Cerebellar cortex (tissue), 1 donor: ENCODE measurements around the gene ARHGAP23.

Source experiments
- DNase-seq: peaks from one replicate; pipeline ENCODE4 v3.0.0-alpha.2; 2015; ENCODE audit warnings: low spot score

The ARHGAP23 gene

GRCh38 chr17:38428112-38428642, at the start of gene ARHGAP23:
Gene ARHGAP23 (plus strand): TSS chr17:38428464. CDS start chr17:38428486, 22 bp downstream.
- DNase-seq: no peak

- DNase-seq: no peak
These were observed 48.8 kb upstream of the ARHGAP23 start for GRCh38 chr17:38379448-38379847.

- no peak for DNase-seq
These were observed 33.2 kb upstream of the ARHGAP23 start for GRCh38 chr17:38395090-38395489.

- no peak for DNase-seq
These were observed 31.0 kb upstream of the ARHGAP23 start for GRCh38 chr17:38397227-38397626.

GRCh38 chr17:38400286-38400685, 28.0 kb upstream of the ARHGAP23 start:
- DNase-seq: no peak

GRCh38 chr17:38401459-38401858, 26.8 kb upstream of the ARHGAP23 start:
- DNase-seq: no peak

- DNase-seq: no peak
These were observed 25.4 kb upstream of the ARHGAP23 start for GRCh38 chr17:38402897-38403296.

- no peak for DNase-seq
These were observed 24.8 kb upstream of the ARHGAP23 start for GRCh38 chr17:38403491-38403890.

GRCh38 chr17:38404174-38404943, 23.9 kb upstream of the ARHGAP23 start:
- DNase-seq: no peak

- DNase-seq: no peak
These were observed 22.6 kb upstream of the ARHGAP23 start for GRCh38 chr17:38405654-38406053.

- DNase-seq: no peak
These were observed 18.1 kb upstream of the ARHGAP23 start for GRCh38 chr17:38410201-38410600.

- DNase-seq: peak; percentile 72
These were observed 12.7 kb upstream of the ARHGAP23 start for GRCh38 chr17:38415250-38416194.

- DNase-seq: no peak
These were observed 11.4 kb upstream of the ARHGAP23 start for GRCh38 chr17:38416840-38417209.

- peak; percentile 41 for DNase-seq
These were observed 10.9 kb upstream of the ARHGAP23 start for GRCh38 chr17:38417210-38417951.

GRCh38 chr17:38418062-38418692, 10.1 kb upstream of the ARHGAP23 start:
- no peak for DNase-seq

- DNase-seq: no peak
These were observed 9.4 kb upstream of the ARHGAP23 start for GRCh38 chr17:38418693-38419507.

GRCh38 chr17:38419508-38419981, 8.7 kb upstream of the ARHGAP23 start:
- no peak for DNase-seq

GRCh38 chr17:38420518-38420917, 7.7 kb upstream of the ARHGAP23 start:
- DNase-seq: peak; percentile 90

GRCh38 chr17:38421171-38421841, 7.0 kb upstream of the ARHGAP23 start:
- DNase-seq: no peak
